HCT116 (cell line): ENCODE measurements around the gene AP1G1. TPM values are rescaled to one million over a fixed set of nuclear protein-coding genes. Genes with fewer than 3 reads are reported as not detected.

Experiments used
- ATAC-seq: fragments of 200-7000 bp; cut with Tn5 transposase; 2 replicates; pipeline ENCODE4 v1.9.1; 2020; ENCODE audit warnings: mild to moderate bottlenecking, moderate library complexity
- BruUV-seq: library from RNA; stranded (reverse); fragments of 400-500 nt; replicated peaks from 2 replicates; lab custom pipeline; 2021; lab: Mats Ljungman, UMichigan
- CTCF ChIA-PET: fragments of 300-600 bp; sonication (Branson Sonifier 250); formaldehyde crosslinking; loops from one replicate; lab custom pipeline; 2021; ENCODE audit warnings: antibody characterized with exemption; lab: Charles Lee
- POLR2A ChIA-PET: fragments of 300-600, 350-600 bp; sonication (Branson Sonifier 250); formaldehyde crosslinking; loops from one replicate; lab custom pipeline; 2021; ENCODE audit warnings: antibody characterized with exemption; lab: Charles Lee
- RAD21 ChIA-PET, 2 experiments: fragments of 300-600 bp; sonication (Branson Sonifier 250); formaldehyde crosslinking; loops; one replicate each; lab custom pipeline; 2023; ENCODE audit warnings: low total read pairs in 2 of 2; ENCODE audit not compliant: uncharacterized antibody in 2 of 2, unreplicated experiment in 2 of 2, low non-redundant PET in 1 of 2; lab: Charles Lee
- DNase-seq: peaks from one replicate; pipeline ENCODE4 v3.0.0-alpha.2; 2010; ENCODE audit warnings: low read depth, low spot score
- H2AFZ ChIP-seq: fragments of 200-600 bp; shearing (Covaris generic), sonication (generic); 2 replicates; pipeline ENCODE4 v1.6.1; 2017; ENCODE audit warnings: low read depth, mixed run types, mixed read lengths, antibody characterized with exemption, low read length; ENCODE audit not compliant: poor library complexity, severe bottlenecking
- H3K27ac ChIP-seq: 2 replicates; pipeline ENCODE4 v1.5.1; 2012; ENCODE audit warnings: low read depth, low read length
- H3K27me3 ChIP-seq: fragments of 200-600 bp; sonication (generic); 2 replicates; pipeline ENCODE4 v1.6.1; 2016; ENCODE audit warnings: mixed run types, low read length, mixed read lengths; ENCODE audit not compliant: insufficient read depth
- H3K36me3 ChIP-seq, 2 experiments: fragments of 200-500 bp in 1 of 2; fragments of 200-600 bp in 1 of 2; sonication (Bioruptor generic) in 1 of 2; sonication (generic) in 1 of 2; 2 replicates each; pipeline versions ENCODE4 v1.5.1 to v1.6.1; 2014 to 2016; ENCODE audit warnings: low read length in 2 of 2, inconsistent platforms in 1 of 2, mixed read lengths in 1 of 2, mixed run types in 1 of 2; ENCODE audit not compliant: insufficient read depth in 2 of 2, control insufficient read depth in 1 of 2
- H3K4me1 ChIP-seq, 2 experiments: fragments of 200-600 bp in 1 of 2; sonication (generic) in 1 of 2; 2 replicates each; pipeline versions ENCODE4 v1.5.1 to v1.6.1; 2012 to 2017; ENCODE audit warnings: low read length in 2 of 2, inconsistent platforms in 1 of 2, mild to moderate bottlenecking in 1 of 2, mixed read lengths in 1 of 2, mixed run types in 1 of 2, moderate library complexity in 1 of 2; ENCODE audit not compliant: insufficient read depth in 2 of 2, control insufficient read depth in 1 of 2
- H3K4me2 ChIP-seq: fragments of 200-600 bp; sonication (generic); 2 replicates; pipeline ENCODE4 v1.6.1; 2017; ENCODE audit warnings: mixed run types, low read length, mixed read lengths
- H3K4me3 ChIP-seq, 2 experiments: fragments of 200-600 bp in 1 of 2; sonication (generic) in 1 of 2; replicated peaks in 1 of 2; 2 replicates each; pipeline ENCODE4 v1.5.1; 2011 to 2016; ENCODE audit warnings: low read length in 2 of 2, control low read depth in 1 of 2, low read depth in 1 of 2, mild to moderate bottlenecking in 1 of 2, mixed read lengths in 1 of 2, mixed run types in 1 of 2
- H3K79me2 ChIP-seq: fragments of 200-600 bp; sonication (generic); 2 replicates; pipeline ENCODE4 v1.6.1; 2017; ENCODE audit warnings: mild to moderate bottlenecking, mixed run types, low read length, moderate library complexity, mixed read lengths; ENCODE audit not compliant: insufficient read depth
- H3K9ac ChIP-seq: fragments of 200-600 bp; sonication (generic); 2 replicates; pipeline ENCODE4 v1.6.1; 2016; ENCODE audit warnings: low read length, mixed read lengths
- H3K9me2 ChIP-seq: fragments of 200-600 bp; sonication (generic), shearing (Covaris generic); 2 replicates; pipeline ENCODE4 v1.6.1; 2017; ENCODE audit warnings: mixed run types, mild to moderate bottlenecking, moderate library complexity; ENCODE audit not compliant: insufficient read depth
- H3K9me3 ChIP-seq, 2 experiments: fragments of 200-500 bp in 1 of 2; fragments of 200-600 bp in 1 of 2; sonication (Bioruptor generic) in 1 of 2; sonication (generic) in 1 of 2; 2 replicates each; pipeline ENCODE4 v1.6.1; 2014 to 2017; ENCODE audit warnings: low read length in 2 of 2, mixed read lengths in 2 of 2, inconsistent platforms in 1 of 2, low read depth in 1 of 2, mild to moderate bottlenecking in 1 of 2, mixed run types in 1 of 2, moderate library complexity in 1 of 2; ENCODE audit not compliant: control insufficient read depth in 1 of 2, insufficient read depth in 1 of 2
- H4K20me1 ChIP-seq: fragments of 200-600 bp; sonication (generic), shearing (Covaris generic); 2 replicates; pipeline ENCODE4 v1.6.1; 2017; ENCODE audit warnings: mixed run types, mild to moderate bottlenecking, moderate library complexity; ENCODE audit not compliant: insufficient read depth
- CBX3 ChIP-seq: IDR thresholded peaks from 2 replicates; pipeline ENCODE4 v1.6.1; 2012; ENCODE audit warnings: low read depth
- ELF1 ChIP-seq: IDR thresholded peaks from 2 replicates; pipeline ENCODE4 v1.6.1; 2012; ENCODE audit warnings: low read depth, borderline replicate concordance
- EZH2 ChIP-seq: fragments of 200-600 bp; sonication (generic); IDR thresholded peaks from 2 replicates; pipeline ENCODE4 v1.6.1; 2017; ENCODE audit warnings: antibody characterized with exemption, mixed run types
- EZH2phosphoT487 ChIP-seq: fragments of 200-600 bp; IDR thresholded peaks from 2 replicates; pipeline ENCODE4 v1.6.1; 2018; ENCODE audit warnings: antibody characterized with exemption, borderline replicate concordance
- FOSL1 ChIP-seq: IDR thresholded peaks from 2 replicates; pipeline ENCODE4 v1.6.1; 2012; ENCODE audit warnings: low read depth
- JUND ChIP-seq: IDR thresholded peaks from 2 replicates; pipeline ENCODE4 v1.6.1; 2012
- POLR2A ChIP-seq: IDR thresholded peaks from 2 replicates; pipeline ENCODE4 v1.7.0; 2011; ENCODE audit warnings: borderline replicate concordance; ENCODE audit not compliant: insufficient read depth, insufficient read length; ENCODE audit errors: extremely low read depth
- POLR2AphosphoS5 ChIP-seq: IDR thresholded peaks from 2 replicates; pipeline ENCODE4 v1.6.1; 2011; ENCODE audit warnings: mild to moderate bottlenecking, low read depth, low read length, moderate library complexity
- RAD21 ChIP-seq: IDR thresholded peaks from 2 replicates; pipeline ENCODE4 v1.6.1; 2012; ENCODE audit warnings: low read depth, mild to moderate bottlenecking
- SP1 ChIP-seq: IDR thresholded peaks from 2 replicates; pipeline ENCODE4 v1.6.1; 2012; ENCODE audit warnings: low read depth
- ZNF274 ChIP-seq: fragments of 200-500 bp; sonication (Bioruptor generic); IDR thresholded peaks from 2 replicates; pipeline ENCODE4 v1.6.1; 2014; ENCODE audit warnings: mild to moderate bottlenecking, low read depth, low read length, inconsistent platforms
- intact Hi-C: fragments of 100-400 bp; cut with micrococcal nuclease; formaldehyde crosslinking; loops from 2 replicates; pipeline ENCODE4 v1.10.0; 2022
- total RNA-seq: library from RNA; stranded (reverse); gene quantifications from one replicate; pipeline ENCODE4 v1.2.1, GENCODE V29; 2021; ENCODE audit not compliant: unreplicated experiment
- TF ChIP-seq, protein P1 (sequence below): IDR thresholded peaks from 2 replicates; pipeline ENCODE4 v1.6.1; 2012
- TF ChIP-seq, protein P2 (sequence below), 3 experiments: fragments of 200-600 bp in 1 of 3; sonication (generic) in 1 of 3; IDR thresholded peaks in 2 of 3; conservative IDR thresholded peaks in 1 of 3; 2 replicates each; pipeline ENCODE4 v1.5.1; 2012 to 2017; ENCODE audit warnings: low read depth in 2 of 3, low read length in 2 of 3, antibody characterized with exemption in 1 of 3, borderline replicate concordance in 1 of 3, control low read depth in 1 of 3, mild to moderate bottlenecking in 1 of 3, mixed read lengths in 1 of 3, mixed run types in 1 of 3, moderate library complexity in 1 of 3; ENCODE audit not compliant: insufficient read depth in 1 of 3

The AP1G1 gene
- total RNA-seq, 1 experiment from 2014 or later: 70.2 TPM

DNA sequence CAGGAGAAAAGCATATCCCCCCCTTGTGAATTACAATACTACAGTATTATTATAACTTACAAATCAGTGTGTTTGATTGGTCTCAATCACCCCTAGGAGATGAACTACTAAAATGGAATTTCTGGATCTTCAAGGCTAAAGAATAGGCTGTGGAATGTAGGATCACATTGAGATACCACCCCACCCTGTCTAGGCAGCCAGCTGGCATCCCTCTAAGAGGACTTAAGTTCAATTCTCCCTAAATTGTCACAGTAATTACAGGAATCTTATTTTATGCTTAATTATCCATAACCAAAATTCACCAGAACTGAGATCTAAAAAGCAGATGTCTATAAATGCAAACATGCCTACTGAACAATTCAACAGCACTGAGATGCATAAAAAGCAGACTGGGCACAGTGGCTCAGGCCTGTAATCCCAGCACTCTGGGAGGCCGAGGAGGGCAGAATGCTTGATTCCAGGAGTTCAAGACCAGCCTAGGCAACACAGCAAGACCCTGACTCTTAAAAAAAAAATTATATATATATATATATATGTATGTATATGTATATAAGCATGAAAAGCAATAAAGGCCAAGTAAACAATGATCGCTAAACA lies 12.0 kb downstream of the AP1G1 start:
- no TSS peak for BruUV-seq
- TF ChIP-seq SP1 (no peak), EZH2 (no peak), POLR2AphosphoS5 (no peak), ZNF274 (no peak)
- TF ChIP-seq, protein P1, sequence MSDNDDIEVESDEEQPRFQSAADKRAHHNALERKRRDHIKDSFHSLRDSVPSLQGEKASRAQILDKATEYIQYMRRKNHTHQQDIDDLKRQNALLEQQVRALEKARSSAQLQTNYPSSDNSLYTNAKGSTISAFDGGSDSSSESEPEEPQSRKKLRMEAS: no peak
- ATAC-seq (no peak), DNase-seq (no peak)
- H2AFZ ChIP-seq: no peak overlapping the region
- no peak overlapping the region for H3K9ac ChIP-seq
- no peak overlapping the region for H3K4me2 ChIP-seq
- no peaks in the 10 kb centered on the region for H4K20me1 ChIP-seq
- no peaks in the 10 kb centered on the region for H3K4me1 ChIP-seq
- no peaks in the 10 kb centered on the region for H3K9me3 ChIP-seq
- RAD21 ChIA-PET: no interaction called here
- intact Hi-C loops: no loop called here
- no peaks in the 10 kb centered on the region for H3K36me3 ChIP-seq
- CTCF ChIA-PET: no interaction called here
- no peak overlapping the region for H3K27ac ChIP-seq
- POLR2A ChIA-PET: no interaction called here
- no peaks in the 10 kb centered on the region for H3K27me3 ChIP-seq
- H3K79me2 ChIP-seq: peaks cover 94% of the 10 kb centered on the region
- H3K4me3 ChIP-seq: no peak overlapping the region
- no peaks in the 10 kb centered on the region for H3K9me2 ChIP-seq

DNA sequence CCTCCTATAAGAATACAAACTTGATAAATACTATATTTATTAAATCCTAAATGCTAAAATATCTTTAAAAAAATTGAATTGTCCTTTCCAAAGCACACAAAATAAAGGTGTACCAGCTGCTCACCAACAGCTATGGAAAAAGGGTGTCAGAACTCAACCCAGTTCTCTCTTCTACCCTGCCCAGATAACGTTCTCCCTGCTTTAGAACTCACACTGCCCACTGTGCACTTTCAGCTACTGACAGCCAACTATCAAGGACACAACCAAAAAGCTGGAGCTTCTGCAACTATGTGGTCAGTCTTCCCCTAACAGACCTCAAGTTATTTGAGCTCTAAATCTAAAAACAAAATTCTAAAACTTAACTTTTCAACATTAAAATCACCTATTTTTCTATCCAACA lies 13.7 kb downstream of the AP1G1 start:
- no TSS peak for BruUV-seq
- Histone ChIP-seq H3K9me2 (no peaks in the 10 kb centered on the region), H3K4me2 (no peak overlapping the region), H3K36me3 (no peaks in the 10 kb centered on the region), H3K9me3 (no peaks in the 10 kb centered on the region), H3K4me3 (no peak overlapping the region), H2AFZ (no peak overlapping the region), H4K20me1 (no peaks in the 10 kb centered on the region), H3K9ac (no peak overlapping the region), H3K27ac (no peak overlapping the region), H3K27me3 (no peaks in the 10 kb centered on the region), H3K79me2 (peaks cover 96% of the 10 kb centered on the region)
- intact Hi-C loops: no loop called here
- POLR2A ChIA-PET: interaction anchor here (0.7 kb wide), 1 partner anchor 14 kb away, joined by 3 read pairs; the partner anchor contains the start of gene AP1G1
- RAD21 ChIA-PET: no interaction called here
- DNase-seq: no peak
- ATAC-seq: no peak
- TF ChIP-seq, protein P2, sequence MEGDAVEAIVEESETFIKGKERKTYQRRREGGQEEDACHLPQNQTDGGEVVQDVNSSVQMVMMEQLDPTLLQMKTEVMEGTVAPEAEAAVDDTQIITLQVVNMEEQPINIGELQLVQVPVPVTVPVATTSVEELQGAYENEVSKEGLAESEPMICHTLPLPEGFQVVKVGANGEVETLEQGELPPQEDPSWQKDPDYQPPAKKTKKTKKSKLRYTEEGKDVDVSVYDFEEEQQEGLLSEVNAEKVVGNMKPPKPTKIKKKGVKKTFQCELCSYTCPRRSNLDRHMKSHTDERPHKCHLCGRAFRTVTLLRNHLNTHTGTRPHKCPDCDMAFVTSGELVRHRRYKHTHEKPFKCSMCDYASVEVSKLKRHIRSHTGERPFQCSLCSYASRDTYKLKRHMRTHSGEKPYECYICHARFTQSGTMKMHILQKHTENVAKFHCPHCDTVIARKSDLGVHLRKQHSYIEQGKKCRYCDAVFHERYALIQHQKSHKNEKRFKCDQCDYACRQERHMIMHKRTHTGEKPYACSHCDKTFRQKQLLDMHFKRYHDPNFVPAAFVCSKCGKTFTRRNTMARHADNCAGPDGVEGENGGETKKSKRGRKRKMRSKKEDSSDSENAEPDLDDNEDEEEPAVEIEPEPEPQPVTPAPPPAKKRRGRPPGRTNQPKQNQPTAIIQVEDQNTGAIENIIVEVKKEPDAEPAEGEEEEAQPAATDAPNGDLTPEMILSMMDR (IDR thresholded peaks at IDR 0.05 in 2 of 3, conservative IDR thresholded peaks at IDR 0.05 in 1 of 3; ENCODE audit: borderline replicate concordance in 1 of 3, insufficient read depth in 1 of 3, low read depth in 2 of 3, low read length in 2 of 3): no peak
- TF ChIP-seq, protein P1: no peak
- TF ChIP-seq ZNF274 (no peak), POLR2A (no peak), JUND (no peak), FOSL1 (no peak), CBX3 (no peak), RAD21 (no peak), EZH2phosphoT487 (no peak), POLR2AphosphoS5 (no peak), ELF1 (no peak)
- TF ChIP-seq, all 23 proteins: peak for 0
- H3K4me1 ChIP-seq: no peaks in the 10 kb centered on the region
- CTCF ChIA-PET: no interaction called here
